MCF 10A (cell line): ENCODE measurements around the gene DSTN. TPM values are rescaled to one million over a fixed set of nuclear protein-coding genes. Genes with fewer than 3 reads are reported as not detected.

Experiments used
- BruUV-seq: library from RNA; stranded (reverse); fragments of 400-500 nt; replicated peaks from 2 replicates; lab custom pipeline; 2021; lab: Mats Ljungman, UMichigan
- CTCF ChIA-PET: fragments of 300-600 bp; sonication (Branson Sonifier 250); formaldehyde crosslinking; extraction: SDS; loops from one replicate; lab custom pipeline; 2021; ENCODE audit warnings: antibody characterized with exemption, inconsistent platforms; lab: Yijun Ruan, JAX
- POLR2A ChIA-PET: fragments of 300-600, 350-650 bp; sonication (Branson Sonifier 250); formaldehyde crosslinking; extraction: SDS; loops from one replicate; lab custom pipeline; 2020; ENCODE audit warnings: antibody characterized with exemption, inconsistent platforms; lab: Yijun Ruan, JAX
- DNase-seq: peaks from one replicate; pipeline ENCODE4 v3.0.0-alpha.2; 2018; ENCODE audit not compliant: unreplicated experiment
- H3K27ac Mint-ChIP-seq: one replicate; pipeline ENCODE4 v1.8.0; 2022; ENCODE audit warnings: mild to moderate bottlenecking, low read depth, mixed read lengths; ENCODE audit not compliant: unreplicated experiment
- H3K27me3 Mint-ChIP-seq: one replicate; pipeline ENCODE4 v1.8.0; 2022; ENCODE audit warnings: mixed read lengths; ENCODE audit not compliant: insufficient read depth, unreplicated experiment
- H3K36me3 Mint-ChIP-seq: one replicate; pipeline ENCODE4 v1.8.0; 2022; ENCODE audit warnings: mild to moderate bottlenecking, moderate library complexity, mixed read lengths; ENCODE audit not compliant: insufficient read depth, unreplicated experiment
- H3K4me1 Mint-ChIP-seq: one replicate; pipeline ENCODE4 v1.8.0; 2022; ENCODE audit warnings: mixed read lengths; ENCODE audit not compliant: insufficient read depth, unreplicated experiment
- H3K4me3 Mint-ChIP-seq: one replicate; pipeline ENCODE4 v1.8.0; 2022; ENCODE audit warnings: mild to moderate bottlenecking, moderate library complexity, mixed read lengths; ENCODE audit not compliant: unreplicated experiment
- H3K9me3 Mint-ChIP-seq: one replicate; pipeline ENCODE4 v1.8.0; 2022; ENCODE audit warnings: mixed read lengths; ENCODE audit not compliant: unreplicated experiment
- CTCF ChIP-seq: fragments of 200-600 bp; IDR thresholded peaks from one replicate; pipeline ENCODE4 v1.8.0; 2022; ENCODE audit warnings: antibody characterized with exemption, mild to moderate bottlenecking; ENCODE audit not compliant: unreplicated experiment
- intact Hi-C: fragments of 100-400 bp; cut with micrococcal nuclease; formaldehyde crosslinking; loops from 2 replicates; pipeline ENCODE4 v1.14.1; 2022
- total RNA-seq: library from RNA; stranded (reverse); gene quantifications from 2 replicates; pipeline ENCODE4 v1.2.3, GENCODE V29; 2022

DSTN gene
- total RNA-seq, 1 experiment from 2014 or later = 280 TPM

- intact Hi-C loops = no loop called here
- Mint-ChIP-seq H3K4me3 (no peak overlapping the region), H3K36me3 (peaks cover 66% of the 10 kb centered on the region), H3K9me3 (no peaks in the 10 kb centered on the region), H3K27me3 (no peaks in the 10 kb centered on the region), H3K27ac (no peak overlapping the region), H3K4me1 (no peaks in the 10 kb centered on the region)
- POLR2A ChIA-PET = interaction anchor here (0.7 kb wide), 1 partner anchor 94 kb away, joined by 4 read pairs; no protein-coding TSS in a partner anchor
- no peak for DNase-seq
- no peak for TF ChIP-seq CTCF
- no TSS peak for BruUV-seq
- CTCF ChIA-PET = interaction anchor here (1.0 to 3.6 kb wide), 5 partner anchors 13 to 127 kb away, joined by 3 to 15 read pairs (median 5); no protein-coding TSS in a partner anchor
These were observed 60.9 kb downstream of the DSTN start for GRCh38 chr20:17630806-17631195.

GRCh38 chr20:17631576-17632319 lies 61.9 kb downstream of the DSTN start:
- intact Hi-C loops = no loop called here
- no peak for TF ChIP-seq CTCF
- no peak overlapping the region for H3K27ac Mint-ChIP-seq
- H3K27me3 Mint-ChIP-seq = no peaks in the 10 kb centered on the region
- ChIA-PET CTCF (interaction anchor here (0.6 to 3.6 kb wide), 5 partner anchors 14 to 266 kb away, joined by 3 to 15 read pairs (median 5); no protein-coding TSS in a partner anchor), POLR2A (no interaction called here)
- DNase-seq = no peak
- peaks cover 64% of the 10 kb centered on the region for H3K36me3 Mint-ChIP-seq
- BruUV-seq = no TSS peak
- H3K4me3 Mint-ChIP-seq = no peak overlapping the region
- H3K4me1 Mint-ChIP-seq = no peaks in the 10 kb centered on the region
- H3K9me3 Mint-ChIP-seq = no peaks in the 10 kb centered on the region

- POLR2A ChIA-PET = interaction anchor here (0.7 to 1.1 kb wide), 2 partner anchors 20 to 334 kb away, joined by 3 read pairs; no protein-coding TSS in a partner anchor
- Mint-ChIP-seq H3K4me1 (no peaks in the 10 kb centered on the region), H3K27ac (no peak overlapping the region), H3K4me3 (no peak overlapping the region), H3K27me3 (no peaks in the 10 kb centered on the region), H3K36me3 (peaks cover 61% of the 10 kb centered on the region), H3K9me3 (no peaks in the 10 kb centered on the region)
- no peak for DNase-seq
- BruUV-seq = no TSS peak
- intact Hi-C loops = no loop called here
- CTCF ChIA-PET = interaction anchor here (0.5 to 1.1 kb wide), 4 partner anchors 15 to 566 kb away, joined by 3 read pairs; no protein-coding TSS in a partner anchor
- TF ChIP-seq CTCF = no peak
These were observed 63.5 kb downstream of the DSTN start for GRCh38 chr20:17633221-17633849.
